Right lobe of liver (tissue), 4 donors: ENCODE results near the gene IL19.

Experiments
- POLR2A ChIP-seq: fragments of 450-650 bp; IDR thresholded peaks from one replicate; pipeline ENCODE4 v1.6.1; 2017; ENCODE audit warnings: antibody characterized with exemption, mild to moderate bottlenecking
- TF ChIP-seq, protein P1 (sequence below), 4 donors: fragments of 200-600 bp in 3 of 4; fragments of 450-650 bp in 1 of 4; IDR thresholded peaks; one replicate each; pipeline versions ENCODE4 v1.5.1 to v1.8.0; 2016 to 2022; ENCODE audit warnings: antibody characterized with exemption in 4 of 4, mild to moderate bottlenecking in 2 of 4
- donor health status: DM: no; HTN: no; CAD: no.
- donor health status: DM: no; HTN: no; CAD: no.
- donor health status: DM: no; HTN: yes; CAD: no.

DNA sequence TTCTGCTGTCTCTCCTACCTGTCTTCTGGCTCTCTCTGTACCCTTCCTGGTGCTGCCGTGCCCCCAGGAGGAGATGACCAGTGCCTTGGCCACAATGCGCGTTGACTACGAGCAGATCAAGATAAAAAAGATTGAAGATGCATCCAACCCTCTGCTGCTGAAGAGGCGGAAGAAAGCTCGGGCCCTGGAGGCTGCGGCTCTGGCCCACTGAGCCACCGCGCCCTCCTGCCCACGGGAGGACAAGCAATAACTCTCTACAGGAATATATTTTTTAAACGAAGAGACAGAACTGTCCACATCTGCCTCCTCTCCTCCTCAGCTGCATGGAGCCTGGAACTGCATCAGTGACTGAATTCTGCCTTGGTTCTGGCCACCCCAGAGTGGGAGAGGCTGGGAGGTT is 38.1 kb upstream of the IL19 start:
- TF ChIP-seq, protein P1, sequence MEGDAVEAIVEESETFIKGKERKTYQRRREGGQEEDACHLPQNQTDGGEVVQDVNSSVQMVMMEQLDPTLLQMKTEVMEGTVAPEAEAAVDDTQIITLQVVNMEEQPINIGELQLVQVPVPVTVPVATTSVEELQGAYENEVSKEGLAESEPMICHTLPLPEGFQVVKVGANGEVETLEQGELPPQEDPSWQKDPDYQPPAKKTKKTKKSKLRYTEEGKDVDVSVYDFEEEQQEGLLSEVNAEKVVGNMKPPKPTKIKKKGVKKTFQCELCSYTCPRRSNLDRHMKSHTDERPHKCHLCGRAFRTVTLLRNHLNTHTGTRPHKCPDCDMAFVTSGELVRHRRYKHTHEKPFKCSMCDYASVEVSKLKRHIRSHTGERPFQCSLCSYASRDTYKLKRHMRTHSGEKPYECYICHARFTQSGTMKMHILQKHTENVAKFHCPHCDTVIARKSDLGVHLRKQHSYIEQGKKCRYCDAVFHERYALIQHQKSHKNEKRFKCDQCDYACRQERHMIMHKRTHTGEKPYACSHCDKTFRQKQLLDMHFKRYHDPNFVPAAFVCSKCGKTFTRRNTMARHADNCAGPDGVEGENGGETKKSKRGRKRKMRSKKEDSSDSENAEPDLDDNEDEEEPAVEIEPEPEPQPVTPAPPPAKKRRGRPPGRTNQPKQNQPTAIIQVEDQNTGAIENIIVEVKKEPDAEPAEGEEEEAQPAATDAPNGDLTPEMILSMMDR (IDR thresholded peaks at IDR 0.05), result no peak
- TF ChIP-seq POLR2A, result no peak
